Activated naive CD8-positive, alpha-beta T cell treated with anti-CD3 and anti-CD28 coated beads, Interleukin-2, amount 50 U/mL, for 24 hours (primary cell): ENCODE data around the gene SORL1-AS1.

Source experiments
- ATAC-seq: fragments of 150-1000 bp; cut with Tn5 transposase; one replicate; pipeline ENCODE4 v1.10.0; 2021
- DNase-seq: peaks from one replicate; pipeline ENCODE4 v3.0.0; 2021
- H3K27ac Mint-ChIP-seq: one replicate; pipeline ENCODE4 v1.8.0; 2021; ENCODE audit warnings: mild to moderate bottlenecking, mixed read lengths
- H3K27me3 Mint-ChIP-seq: one replicate; pipeline ENCODE4 v1.8.0; 2021; ENCODE audit warnings: mixed read lengths
- H3K36me3 Mint-ChIP-seq: one replicate; pipeline ENCODE4 v1.8.0; 2021; ENCODE audit warnings: low read depth, mixed read lengths
- H3K4me1 Mint-ChIP-seq: one replicate; pipeline ENCODE4 v1.8.0; 2021; ENCODE audit warnings: mixed read lengths
- H3K4me3 Mint-ChIP-seq: one replicate; pipeline ENCODE4 v1.8.0; 2021; ENCODE audit warnings: mild to moderate bottlenecking, moderate library complexity, mixed read lengths
- H3K9me3 Mint-ChIP-seq: one replicate; pipeline ENCODE4 v1.8.0; 2021; ENCODE audit warnings: mixed read lengths

Gene SORL1-AS1

GRCh38 chr11:121437018-121437685, 15.6 kb downstream of the SORL1-AS1 start:
- Mint-ChIP-seq H3K4me1 (peaks cover 45% of the 10 kb centered on the region), H3K9me3 (no peaks in the 10 kb centered on the region), H3K27ac (no peak overlapping the region), H3K36me3 (peaks cover 5% of the 10 kb centered on the region), H3K4me3 (no peak overlapping the region), H3K27me3 (no peaks in the 10 kb centered on the region)
- ATAC-seq: no peak
- no peak for DNase-seq

- DNase-seq (no peak), ATAC-seq (no peak)
- Mint-ChIP-seq H3K27ac (no peak overlapping the region), H3K4me3 (no peak overlapping the region), H3K27me3 (no peaks in the 10 kb centered on the region), H3K9me3 (no peaks in the 10 kb centered on the region), H3K36me3 (peaks cover 5% of the 10 kb centered on the region), H3K4me1 (peaks cover 55% of the 10 kb centered on the region)
These were observed 16.9 kb downstream of the SORL1-AS1 start for GRCh38 chr11:121435551-121436511.

- no peak overlapping the region for H3K4me3 Mint-ChIP-seq
- no peaks in the 10 kb centered on the region for H3K27me3 Mint-ChIP-seq
- DNase-seq (no peak), ATAC-seq (peak; percentile 15)
- H3K9me3 Mint-ChIP-seq: no peaks in the 10 kb centered on the region
- H3K36me3 Mint-ChIP-seq: peaks cover 5% of the 10 kb centered on the region
- H3K27ac Mint-ChIP-seq: no peak overlapping the region
- peaks cover 55% of the 10 kb centered on the region for H3K4me1 Mint-ChIP-seq
These were observed 17.6 kb downstream of the SORL1-AS1 start for GRCh38 chr11:121435132-121435531.

DNA sequence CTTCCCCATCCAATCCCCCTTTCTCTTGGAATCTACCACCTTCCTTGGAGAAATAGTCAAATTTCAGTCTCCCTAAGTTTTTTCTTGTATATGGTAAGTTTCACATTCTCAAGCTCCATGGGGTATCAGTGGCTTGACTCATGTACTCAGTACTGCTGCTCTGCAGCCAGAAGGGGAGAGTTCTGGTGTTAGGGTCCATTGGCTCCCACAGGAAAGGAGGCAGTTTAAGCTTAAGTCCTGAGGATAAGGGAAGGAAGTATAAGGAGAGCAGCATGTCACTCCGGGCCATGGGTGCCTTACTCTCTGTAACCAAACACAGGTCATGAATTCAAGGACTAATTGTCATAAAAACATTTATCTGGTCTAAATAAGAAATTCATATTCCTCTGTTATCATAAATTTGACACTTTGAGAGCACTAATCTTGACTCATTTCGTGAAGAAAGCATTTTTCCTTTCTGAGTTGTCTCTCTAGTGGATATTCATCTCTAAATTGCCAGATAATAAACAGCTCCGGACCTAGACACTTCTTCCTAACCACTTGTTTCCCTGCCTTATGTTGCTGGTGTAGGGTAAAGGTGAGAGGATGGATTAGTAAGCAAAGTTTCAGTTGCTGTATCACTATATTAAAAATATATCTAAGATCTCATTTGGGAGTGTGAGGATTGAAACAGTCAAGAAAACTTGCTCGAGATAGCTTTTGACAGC, 20.8 kb downstream of the SORL1-AS1 start:
- H3K9me3 Mint-ChIP-seq: no peaks in the 10 kb centered on the region
- H3K27ac Mint-ChIP-seq: peak overlapping the region; percentile 5
- H3K36me3 Mint-ChIP-seq: no peaks in the 10 kb centered on the region
- H3K4me1 Mint-ChIP-seq: peaks cover 52% of the 10 kb centered on the region
- ATAC-seq: peak; percentile 80
- no peak overlapping the region for H3K4me3 Mint-ChIP-seq
- H3K27me3 Mint-ChIP-seq: no peaks in the 10 kb centered on the region
- no peak for DNase-seq

DNA sequence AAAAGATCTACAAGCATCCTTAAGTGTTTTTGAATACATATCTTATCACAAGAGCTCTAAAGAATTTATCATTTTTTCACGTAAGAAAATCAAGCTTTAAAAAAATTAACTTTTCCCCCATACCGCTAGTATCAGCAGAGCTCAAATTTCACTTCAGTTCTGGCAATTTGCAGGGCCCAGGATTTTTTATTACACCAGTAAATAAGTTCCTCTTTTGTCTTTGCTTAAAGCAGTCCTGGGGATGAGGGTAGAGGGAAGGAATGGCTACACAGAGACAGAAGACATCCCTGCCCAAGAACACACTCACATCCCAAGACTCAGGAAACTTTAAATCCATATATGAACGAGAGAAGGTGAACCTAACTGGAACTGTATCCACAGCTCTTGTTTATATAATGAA, 23.2 kb downstream of the SORL1-AS1 start:
- H3K27ac Mint-ChIP-seq: no peak overlapping the region
- peaks cover 35% of the 10 kb centered on the region for H3K4me1 Mint-ChIP-seq
- H3K4me3 Mint-ChIP-seq: no peak overlapping the region
- no peaks in the 10 kb centered on the region for H3K27me3 Mint-ChIP-seq
- H3K36me3 Mint-ChIP-seq: peaks cover 3% of the 10 kb centered on the region
- ATAC-seq (no peak), DNase-seq (no peak)
- no peaks in the 10 kb centered on the region for H3K9me3 Mint-ChIP-seq

DNA sequence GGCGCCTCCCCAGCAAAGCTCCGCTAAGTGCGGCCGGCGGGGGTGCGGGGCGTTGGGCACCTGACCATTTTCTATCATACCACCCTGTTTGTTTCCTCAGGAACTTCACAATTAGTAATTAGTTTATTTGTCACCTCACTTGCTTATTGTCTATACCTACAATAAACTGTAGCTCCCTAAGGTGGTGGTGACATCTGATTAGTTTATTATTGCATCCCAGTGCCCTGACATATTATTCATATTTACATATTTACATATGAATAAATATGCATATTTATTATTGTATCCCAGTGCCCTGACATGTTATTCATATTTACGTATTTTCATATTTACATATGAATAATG, 25.4 kb downstream of the SORL1-AS1 start:
- Mint-ChIP-seq H3K27ac (no peak overlapping the region), H3K27me3 (no peaks in the 10 kb centered on the region), H3K9me3 (no peaks in the 10 kb centered on the region), H3K4me1 (peaks cover 49% of the 10 kb centered on the region), H3K4me3 (peak overlapping the region; percentile 27), H3K36me3 (peaks cover 3% of the 10 kb centered on the region)
- ATAC-seq (no peak), DNase-seq (no peak)

- no peaks in the 10 kb centered on the region for H3K9me3 Mint-ChIP-seq
- H3K27me3 Mint-ChIP-seq: no peaks in the 10 kb centered on the region
- ATAC-seq: peak; percentile 64
- H3K4me1 Mint-ChIP-seq: peaks cover 48% of the 10 kb centered on the region
- DNase-seq: peak; percentile 73
- H3K27ac Mint-ChIP-seq: no peak overlapping the region
- H3K4me3 Mint-ChIP-seq: peak overlapping the region; percentile 67
- peaks cover 3% of the 10 kb centered on the region for H3K36me3 Mint-ChIP-seq
These were observed 26.0 kb downstream of the SORL1-AS1 start for GRCh38 chr11:121426476-121427399.

DNA sequence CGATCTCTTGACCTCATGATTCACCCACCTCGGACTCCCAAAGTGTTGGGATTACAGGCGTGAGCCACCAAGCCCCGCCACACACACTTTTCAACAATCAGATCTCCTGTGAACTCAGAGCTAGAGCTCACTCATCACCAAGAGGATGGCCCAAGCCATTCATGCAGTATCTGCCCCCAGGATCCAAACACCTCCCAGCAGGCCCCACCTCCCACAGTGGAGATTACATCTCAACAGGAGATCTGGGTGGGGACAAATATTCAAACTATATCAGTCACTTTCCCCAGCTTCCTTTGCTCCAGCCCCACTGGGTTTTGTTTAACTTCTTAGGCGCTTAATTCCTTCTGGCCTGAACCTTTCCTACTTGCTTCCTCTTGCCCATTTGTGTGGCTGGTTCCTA, 26.9 kb downstream of the SORL1-AS1 start:
- H3K4me1 Mint-ChIP-seq: peaks cover 46% of the 10 kb centered on the region

DNA sequence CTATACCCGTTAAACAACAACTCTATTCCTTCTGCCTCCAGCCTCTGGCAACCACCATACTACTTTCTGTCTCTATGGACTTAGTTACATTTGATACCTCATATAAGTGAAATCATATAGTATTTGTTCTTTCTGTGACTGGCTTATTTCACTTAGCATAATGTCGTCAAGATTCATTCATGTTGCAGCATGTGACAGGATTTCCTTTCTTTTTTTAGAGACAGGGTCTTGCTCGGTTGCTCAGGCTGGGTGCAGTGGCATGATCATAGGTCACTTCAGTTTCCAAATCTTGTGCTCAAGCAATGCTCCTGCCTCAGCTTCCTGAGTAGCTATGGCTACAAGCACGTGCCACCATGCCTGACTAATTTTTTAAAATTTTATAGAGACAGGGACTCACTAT, 30.1 kb downstream of the SORL1-AS1 start:
- Mint-ChIP-seq H3K4me3 (peak overlapping the region; percentile 12), H3K4me1 (peaks cover 62% of the 10 kb centered on the region), H3K9me3 (no peaks in the 10 kb centered on the region)

More for the DNA sequence above, 26.9 kb downstream of the SORL1-AS1 start:
- no peak for ATAC-seq
- H3K4me3 Mint-ChIP-seq: no peak overlapping the region
- no peak overlapping the region for H3K27ac Mint-ChIP-seq
- peaks cover 3% of the 10 kb centered on the region for H3K36me3 Mint-ChIP-seq
- no peaks in the 10 kb centered on the region for H3K27me3 Mint-ChIP-seq
- H3K9me3 Mint-ChIP-seq: no peaks in the 10 kb centered on the region
- DNase-seq: no peak

GRCh38 chr11:121421149-121421901, 31.4 kb downstream of the SORL1-AS1 start:
- no peaks in the 10 kb centered on the region for H3K9me3 Mint-ChIP-seq
- no peak for DNase-seq
- peaks cover 69% of the 10 kb centered on the region for H3K4me1 Mint-ChIP-seq
- peaks cover 3% of the 10 kb centered on the region for H3K36me3 Mint-ChIP-seq
- H3K27me3 Mint-ChIP-seq: no peaks in the 10 kb centered on the region
- no peak overlapping the region for H3K4me3 Mint-ChIP-seq
- ATAC-seq: no peak
- no peak overlapping the region for H3K27ac Mint-ChIP-seq

More for the DNA sequence above, 30.1 kb downstream of the SORL1-AS1 start:
- Mint-ChIP-seq H3K36me3 (peaks cover 3% of the 10 kb centered on the region), H3K27ac (peak overlapping the region; percentile 5), H3K27me3 (no peaks in the 10 kb centered on the region)
- peak; percentile 10 for ATAC-seq
- no peak for DNase-seq

DNA sequence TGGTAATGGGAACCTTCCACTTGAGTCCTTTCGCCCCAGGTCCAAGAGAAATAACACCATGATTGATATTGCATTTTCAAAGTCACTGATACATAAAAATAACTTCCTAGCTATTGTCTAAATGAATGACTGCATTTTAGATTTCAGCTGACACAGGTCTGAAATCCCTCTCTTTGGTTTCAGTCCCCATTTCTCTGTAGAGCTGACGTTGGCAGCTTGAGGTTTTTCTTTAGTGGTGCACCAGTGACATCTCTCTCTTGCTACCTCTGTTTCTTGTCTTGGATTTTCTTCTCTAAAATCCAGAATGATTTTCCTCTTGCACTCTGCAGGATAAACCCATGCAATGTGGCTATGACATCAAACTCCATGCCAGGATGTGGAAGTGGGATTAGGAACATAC, 32.4 kb downstream of the SORL1-AS1 start:
- DNase-seq: no peak
- Mint-ChIP-seq H3K4me3 (no peak overlapping the region), H3K4me1 (peaks cover 72% of the 10 kb centered on the region), H3K27ac (no peak overlapping the region), H3K36me3 (peaks cover 3% of the 10 kb centered on the region), H3K9me3 (no peaks in the 10 kb centered on the region), H3K27me3 (no peaks in the 10 kb centered on the region)
- no peak for ATAC-seq

DNA sequence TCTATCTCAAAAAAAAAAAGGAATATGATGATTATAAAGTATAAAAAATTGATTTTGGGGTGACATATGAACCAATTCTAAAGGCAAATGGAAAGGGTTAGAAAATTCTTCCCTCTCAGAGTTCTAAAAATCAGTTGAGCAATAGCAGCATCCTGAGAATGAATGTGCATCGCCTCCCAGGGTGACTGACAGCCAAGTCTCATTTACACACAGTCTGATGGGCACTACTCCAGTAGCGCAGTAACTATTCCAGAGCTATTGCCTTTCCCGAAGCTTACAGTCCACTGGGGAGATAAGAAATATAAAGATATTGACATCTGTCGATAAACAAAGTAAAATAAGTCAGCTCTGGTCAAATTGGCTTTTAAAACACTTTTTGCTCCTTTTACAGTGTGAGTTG, 32.9 kb downstream of the SORL1-AS1 start:
- peaks cover 70% of the 10 kb centered on the region for H3K4me1 Mint-ChIP-seq
- DNase-seq: no peak
- no peak for ATAC-seq
- H3K36me3 Mint-ChIP-seq: no peaks in the 10 kb centered on the region
- no peak overlapping the region for H3K27ac Mint-ChIP-seq
- H3K4me3 Mint-ChIP-seq: no peak overlapping the region
- no peaks in the 10 kb centered on the region for H3K27me3 Mint-ChIP-seq
- no peaks in the 10 kb centered on the region for H3K9me3 Mint-ChIP-seq

- no peaks in the 10 kb centered on the region for H3K36me3 Mint-ChIP-seq
- H3K4me3 Mint-ChIP-seq: no peak overlapping the region
- H3K9me3 Mint-ChIP-seq: no peaks in the 10 kb centered on the region
- ATAC-seq (peak; percentile 59), DNase-seq (peak; percentile 25)
- H3K27me3 Mint-ChIP-seq: no peaks in the 10 kb centered on the region
- peaks cover 63% of the 10 kb centered on the region for H3K4me1 Mint-ChIP-seq
- H3K27ac Mint-ChIP-seq: peak overlapping the region; percentile 12
These were observed 34.1 kb downstream of the SORL1-AS1 start for GRCh38 chr11:121418625-121419114.
